Left ventricle myocardium inferior (tissue), 1 donor: ENCODE measurements around the gene PTGDS. TPM values are rescaled to one million over a fixed set of nuclear protein-coding genes. Genes with fewer than 3 reads are reported as not detected.

ENCODE experiments used
- DNase-seq: peaks from one replicate; pipeline ENCODE4 v3.0.0-alpha.2; 2020
- H3K27ac ChIP-seq: fragments of 200-600 bp; replicated peaks from 2 replicates; pipeline ENCODE4 v1.8.0; 2021
- H3K27me3 ChIP-seq: fragments of 200-600 bp; 2 replicates; pipeline ENCODE4 v1.8.0; 2021; ENCODE audit warnings: low read depth
- H3K36me3 ChIP-seq: fragments of 200-600 bp; 2 replicates; pipeline ENCODE4 v1.8.0; 2021
- H3K4me1 ChIP-seq: fragments of 200-600 bp; 2 replicates; pipeline ENCODE4 v1.8.0; 2021
- H3K4me3 ChIP-seq: fragments of 200-600 bp; 2 replicates; pipeline ENCODE4 v1.8.0; 2021; ENCODE audit warnings: mild to moderate bottlenecking, moderate library complexity
- H3K9me3 ChIP-seq: fragments of 200-600 bp; replicated peaks from 2 replicates; pipeline ENCODE4 v1.8.0; 2021
- intact Hi-C: fragments of 100-400 bp; cut with micrococcal nuclease; formaldehyde crosslinking; loops from one replicate; pipeline ENCODE4 v1.11.0; 2022
- total RNA-seq: library from RNA; stranded (reverse); fragmentation: NEBNext Ultra II Directional; extraction: Animal tissue kit (Norgen Biotek cat#: 25700); gene quantifications from one replicate; pipeline ENCODE4 v1.2.1, GENCODE V29; 2021
- TF ChIP-seq, protein P1 (sequence below): fragments of 200-600 bp; IDR thresholded peaks from 2 replicates; pipeline ENCODE4 v1.8.0; 2021; ENCODE audit warnings: antibody characterized with exemption, mild to moderate bottlenecking, borderline replicate concordance
- donor health status: DM: no; HTN: yes; CAD: no; lungs with severe emphysema.

PTGDS gene
- total RNA-seq, 1 donor from 2014 or later = 3,579 TPM

DNA sequence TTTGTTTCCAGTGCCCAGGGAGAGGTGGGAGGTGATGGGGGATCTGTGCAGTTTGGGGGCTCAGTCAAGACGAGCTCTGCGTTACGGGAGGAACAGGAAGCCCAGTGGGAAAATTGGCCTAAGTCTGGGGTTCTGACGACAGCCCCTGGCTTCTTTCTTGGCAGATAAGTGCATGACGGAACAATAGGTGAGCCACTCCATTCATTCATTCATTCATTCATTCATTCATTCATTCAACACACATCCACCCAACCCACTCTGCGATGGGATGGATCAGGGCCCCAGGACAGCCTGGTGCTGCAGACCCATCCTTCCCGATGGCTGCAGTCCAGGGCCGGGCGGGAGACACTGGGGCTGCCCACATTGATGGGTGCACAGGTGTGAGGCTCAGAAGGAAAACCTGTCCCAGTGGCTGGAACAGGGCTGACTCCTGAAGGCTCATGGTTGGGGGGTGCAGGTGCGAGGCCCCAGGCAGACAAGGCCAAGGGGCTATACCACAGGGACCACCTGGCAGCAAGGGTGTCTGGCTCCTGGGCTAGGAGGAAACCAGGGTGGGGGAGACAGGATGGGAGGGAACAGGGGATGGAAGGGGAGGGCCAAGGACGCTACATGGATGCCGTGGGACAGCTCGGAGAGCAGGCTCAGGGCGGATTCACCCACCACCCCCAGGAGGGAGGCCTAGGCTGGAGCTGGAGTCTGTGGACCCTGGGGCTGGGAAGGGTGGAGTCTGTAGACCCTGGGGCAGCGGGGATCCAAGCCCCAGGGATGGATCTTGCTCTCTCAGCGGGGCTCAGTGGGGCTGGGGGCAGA, 3.6 kb downstream of the PTGDS start:
- peaks cover 5% of the 10 kb centered on the region for H3K36me3 ChIP-seq
- H3K9me3 ChIP-seq = no peaks in the 10 kb centered on the region
- peaks cover 13% of the 10 kb centered on the region for H3K27me3 ChIP-seq
- DNase-seq = no peak
- H3K27ac ChIP-seq = peak overlapping the region; percentile 91
- intact Hi-C loops = no loop called here
- TF ChIP-seq, protein P1, sequence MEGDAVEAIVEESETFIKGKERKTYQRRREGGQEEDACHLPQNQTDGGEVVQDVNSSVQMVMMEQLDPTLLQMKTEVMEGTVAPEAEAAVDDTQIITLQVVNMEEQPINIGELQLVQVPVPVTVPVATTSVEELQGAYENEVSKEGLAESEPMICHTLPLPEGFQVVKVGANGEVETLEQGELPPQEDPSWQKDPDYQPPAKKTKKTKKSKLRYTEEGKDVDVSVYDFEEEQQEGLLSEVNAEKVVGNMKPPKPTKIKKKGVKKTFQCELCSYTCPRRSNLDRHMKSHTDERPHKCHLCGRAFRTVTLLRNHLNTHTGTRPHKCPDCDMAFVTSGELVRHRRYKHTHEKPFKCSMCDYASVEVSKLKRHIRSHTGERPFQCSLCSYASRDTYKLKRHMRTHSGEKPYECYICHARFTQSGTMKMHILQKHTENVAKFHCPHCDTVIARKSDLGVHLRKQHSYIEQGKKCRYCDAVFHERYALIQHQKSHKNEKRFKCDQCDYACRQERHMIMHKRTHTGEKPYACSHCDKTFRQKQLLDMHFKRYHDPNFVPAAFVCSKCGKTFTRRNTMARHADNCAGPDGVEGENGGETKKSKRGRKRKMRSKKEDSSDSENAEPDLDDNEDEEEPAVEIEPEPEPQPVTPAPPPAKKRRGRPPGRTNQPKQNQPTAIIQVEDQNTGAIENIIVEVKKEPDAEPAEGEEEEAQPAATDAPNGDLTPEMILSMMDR = no peak
- H3K4me1 ChIP-seq = peaks cover 92% of the 10 kb centered on the region
- H3K4me3 ChIP-seq = no peak overlapping the region

DNA sequence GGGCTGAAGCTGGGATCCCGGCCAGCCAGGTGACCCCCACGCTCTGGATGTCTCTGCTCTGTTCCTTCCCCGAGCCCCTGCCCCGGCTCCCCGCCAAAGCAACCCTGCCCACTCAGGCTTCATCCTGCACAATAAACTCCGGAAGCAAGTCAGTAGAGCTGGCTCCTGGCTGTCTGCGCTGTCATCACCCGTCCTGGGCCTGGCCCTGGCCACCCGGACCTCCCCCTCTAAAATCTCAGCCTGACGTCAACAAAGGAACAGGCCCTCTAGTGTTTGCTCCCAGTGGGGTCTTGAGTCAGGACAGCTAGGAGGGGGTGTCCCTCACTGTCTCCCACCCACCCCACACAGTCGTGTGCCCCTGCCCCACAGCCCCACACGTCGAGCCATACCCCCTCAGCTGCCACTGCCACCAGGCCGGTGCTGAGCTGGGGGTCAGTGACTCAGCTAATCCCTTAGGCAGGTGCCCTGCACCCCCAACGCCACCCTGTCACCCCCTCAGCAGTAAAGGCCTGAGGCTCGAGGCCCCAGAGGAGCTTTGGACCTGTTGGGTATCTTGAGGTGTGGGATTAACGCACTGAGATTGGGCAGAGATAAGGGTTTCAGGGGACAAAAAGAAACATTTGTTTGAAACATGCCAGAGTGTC, 4.4 kb downstream of the PTGDS start:
- H3K4me1 ChIP-seq = peaks cover 87% of the 10 kb centered on the region
- peaks cover 15% of the 10 kb centered on the region for H3K27me3 ChIP-seq
- peak overlapping the region; percentile 91 for H3K27ac ChIP-seq
- intact Hi-C loops = no loop called here
- DNase-seq = peak; percentile 69
- H3K4me3 ChIP-seq = no peak overlapping the region
- TF ChIP-seq, protein P1 = peak; percentile 42
- peaks cover 5% of the 10 kb centered on the region for H3K36me3 ChIP-seq
- H3K9me3 ChIP-seq = no peaks in the 10 kb centered on the region

DNA sequence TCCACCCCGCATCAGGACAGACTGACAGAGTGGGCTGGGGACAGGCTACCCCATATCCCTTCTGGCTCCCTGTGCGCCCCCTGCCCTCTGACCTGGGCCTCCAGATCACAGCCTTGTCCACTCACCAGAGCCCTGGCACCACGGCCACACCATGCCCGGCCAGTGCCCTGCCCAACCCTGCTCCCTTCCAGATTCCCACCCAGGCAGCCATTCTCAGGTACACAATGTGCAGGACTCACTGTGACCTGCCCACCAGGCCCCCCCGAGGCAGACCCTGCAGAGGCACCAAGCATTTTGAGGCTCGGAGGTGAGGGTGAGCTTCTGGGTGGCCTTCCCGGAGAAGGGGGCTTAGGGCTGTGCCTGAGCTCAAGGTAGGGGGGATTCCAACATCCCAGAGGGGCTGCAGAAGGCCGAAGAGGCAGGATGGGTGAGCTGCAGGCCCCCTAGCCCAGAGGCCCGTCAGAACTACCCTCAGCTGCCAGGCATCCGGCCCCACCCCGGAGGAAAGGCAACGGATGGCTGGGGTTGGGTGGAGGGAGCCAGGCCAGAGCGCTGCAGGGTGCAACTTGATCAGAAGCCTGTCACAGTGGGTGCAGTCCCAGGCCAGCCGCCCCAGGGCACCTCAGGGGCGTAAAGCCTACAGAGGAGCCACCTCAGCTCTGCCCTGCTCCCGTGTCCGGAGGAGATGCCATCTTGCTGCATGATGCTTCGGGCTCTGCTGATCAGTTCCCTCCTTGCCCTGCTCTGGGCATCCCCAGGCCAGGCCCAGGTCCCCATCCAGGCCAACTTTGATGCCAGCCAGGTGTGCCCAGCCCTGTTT, 5.1 kb downstream of the PTGDS start, which contains the start of gene LCNL1:
LCNL1 (plus strand) TSS at position 762 of the 820 bp plus-strand sequence. CDS start 594 bp downstream, outside the sequence.
- peaks cover 15% of the 10 kb centered on the region for H3K27me3 ChIP-seq
- H3K27ac ChIP-seq = peak within 1 kb of the TSS; percentile 91
- TF ChIP-seq, protein P1 = no peak
- no peaks in the 10 kb centered on the region for H3K9me3 ChIP-seq
- no peak within 1 kb of the TSS for H3K4me3 ChIP-seq
- H3K36me3 ChIP-seq = peaks cover 5% of the 10 kb centered on the region
- DNase-seq = peak; percentile 56
- peaks cover 80% of the 10 kb centered on the region for H3K4me1 ChIP-seq
- intact Hi-C loops = no loop called here

DNA sequence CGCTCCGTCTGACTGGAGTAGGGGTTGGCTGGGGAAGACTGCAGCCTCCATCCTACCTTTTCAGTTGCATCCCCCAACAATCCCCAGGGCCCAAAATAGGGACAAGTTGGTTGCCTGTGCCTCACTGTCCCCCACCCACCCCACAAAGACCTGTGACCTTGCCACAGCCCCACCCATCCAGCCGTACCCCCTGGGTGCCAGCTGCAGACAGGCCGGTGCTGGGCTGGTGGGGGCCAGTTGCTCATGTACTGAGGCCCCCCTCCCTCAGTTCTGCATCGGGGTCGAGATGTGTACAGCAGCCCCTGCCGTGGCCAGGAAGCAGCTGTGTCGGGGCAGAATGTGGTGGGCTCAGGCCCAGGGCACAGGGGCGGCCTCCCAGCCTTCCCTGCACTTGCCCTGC, 5.9 kb downstream of the PTGDS start:
- TF ChIP-seq, protein P1 = no peak
- Histone ChIP-seq H3K4me1 (peaks cover 72% of the 10 kb centered on the region), H3K27me3 (peaks cover 15% of the 10 kb centered on the region), H3K9me3 (no peaks in the 10 kb centered on the region), H3K36me3 (peaks cover 5% of the 10 kb centered on the region), H3K27ac (peak overlapping the region; percentile 91), H3K4me3 (no peak overlapping the region)
- intact Hi-C loops = no loop called here
- no peak for DNase-seq

DNA sequence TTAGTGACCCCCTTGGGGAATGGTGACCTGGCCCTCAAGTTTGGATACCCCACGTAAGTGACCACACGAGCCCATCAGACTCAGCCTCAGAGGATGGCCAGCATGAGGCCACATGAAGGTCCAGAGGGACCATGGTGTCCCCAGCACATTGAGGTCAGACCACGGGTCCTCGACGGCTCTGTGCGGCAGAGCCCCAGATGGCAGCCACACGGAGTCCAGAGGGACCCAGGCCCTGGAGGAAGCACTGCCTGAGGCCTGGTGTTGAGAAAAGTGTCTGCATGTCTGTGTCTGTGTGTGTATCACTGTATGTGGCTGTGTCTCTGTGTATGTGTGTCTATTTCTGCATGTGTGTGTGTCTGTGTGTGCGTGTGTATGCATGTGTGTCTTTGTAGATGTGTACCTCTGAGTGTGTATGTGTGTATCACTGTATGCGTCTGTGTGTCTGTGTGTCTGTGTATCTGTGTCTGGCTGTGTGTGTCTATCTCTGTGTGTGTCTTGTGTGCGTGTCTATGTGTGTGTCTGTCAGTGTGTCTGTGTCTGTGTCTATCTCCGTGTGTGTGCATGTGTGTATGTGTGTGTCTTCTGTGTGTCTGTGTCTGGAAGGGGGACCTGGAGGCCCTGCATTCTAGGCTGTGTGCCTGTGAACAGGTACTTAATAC, 6.5 kb downstream of the PTGDS start:
- Histone ChIP-seq H3K36me3 (peaks cover 5% of the 10 kb centered on the region), H3K9me3 (no peaks in the 10 kb centered on the region), H3K27me3 (peaks cover 15% of the 10 kb centered on the region), H3K4me1 (peaks cover 70% of the 10 kb centered on the region), H3K4me3 (no peak overlapping the region), H3K27ac (peak overlapping the region; percentile 91)
- no peak for DNase-seq
- intact Hi-C loops = no loop called here
- TF ChIP-seq, protein P1 = no peak
